ENCODE measurements around the gene KIF21A.
"Not testable (repeated sequence)": the region's sequence is repeated elsewhere in the genome, so short reads cannot be mapped to it uniquely, and the experiment has no call there.

DNA sequence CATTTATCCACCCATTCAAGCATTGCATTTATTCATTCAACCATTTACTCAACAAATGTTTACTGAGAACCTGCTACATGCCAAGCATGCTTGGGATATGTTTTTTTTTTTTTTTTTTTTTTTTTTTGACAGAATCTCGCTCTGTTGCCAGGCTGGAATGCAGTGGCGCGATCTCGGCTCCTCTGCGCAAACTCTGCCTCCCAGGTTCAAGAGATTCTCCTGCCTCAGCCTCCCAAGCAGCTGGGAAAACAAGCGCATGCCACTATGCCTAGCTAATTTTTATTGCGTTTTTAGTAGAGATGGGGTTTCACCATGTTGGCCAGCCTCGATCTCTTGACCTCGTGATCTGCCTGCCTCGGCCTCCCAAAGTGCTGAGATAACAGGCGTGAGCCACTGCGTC, 147.3 kb downstream of the KIF21A start:
- TF ChIP-seq CTCF (conservative IDR thresholded peaks at IDR 0.05; ENCODE audit: low read length); EZH2phosphoT487 (IDR thresholded peaks at IDR 0.05; ENCODE audit: borderline replicate concordance, low read depth, low read length): not testable (repeated sequence)

Measured in OCI-LY7 (cell line).